Spleen (tissue), 11 donors: ENCODE data around the gene HADH. TPM values are rescaled to one million over a fixed set of nuclear protein-coding genes. Genes with fewer than 3 reads are reported as not detected.

Experiments used
- DNase-seq: peaks from one replicate; pipeline ENCODE4 v3.0.0-alpha.2; 2020
- H3K27ac ChIP-seq, 8 donors: fragments of 200-600 bp; sonication (generic) in 7 of 8; 1 replicate in 4 of 8; 2 replicates in 4 of 8; pipeline versions ENCODE4 v1.5.0 to v1.8.0; 2016 to 2021; ENCODE audit warnings: inconsistent platforms in 4 of 8, mild to moderate bottlenecking in 4 of 8, moderate library complexity in 1 of 8
- H3K27me3 ChIP-seq, 7 donors: fragments of 200-600 bp; sonication (generic) in 6 of 7; replicated peaks in 1 of 7; 1 replicate in 4 of 7; 2 replicates in 3 of 7; pipeline versions ENCODE4 v1.5.0 to v1.8.0; 2016 to 2021; ENCODE audit warnings: inconsistent platforms in 3 of 7, mild to moderate bottlenecking in 1 of 7
- H3K36me3 ChIP-seq, 6 donors: fragments of 200-600 bp; sonication (generic) in 5 of 6; 1 replicate in 4 of 6; 2 replicates in 2 of 6; pipeline versions ENCODE4 v1.5.0 to v1.8.0; 2016 to 2021; ENCODE audit warnings: inconsistent platforms in 2 of 6
- H3K4me1 ChIP-seq, 6 donors: fragments of 200-600 bp; sonication (generic) in 5 of 6; 1 replicate in 3 of 6; 2 replicates in 3 of 6; pipeline versions ENCODE4 v1.5.0 to v1.8.0; 2016 to 2021; ENCODE audit warnings: inconsistent platforms in 3 of 6
- H3K4me3 ChIP-seq, 8 donors: fragments of 200-600 bp; sonication (generic) in 7 of 8; 1 replicate in 4 of 8; 2 replicates in 4 of 8; pipeline versions ENCODE4 v1.5.0 to v1.8.0; 2016 to 2021; ENCODE audit warnings: inconsistent platforms in 4 of 8, mild to moderate bottlenecking in 4 of 8, moderate library complexity in 2 of 8
- H3K9me3 ChIP-seq, 8 donors: fragments of 200-600 bp; sonication (generic) in 7 of 8; 1 replicate in 4 of 8; 2 replicates in 4 of 8; pipeline versions ENCODE4 v1.5.0 to v1.8.0; 2016 to 2021; ENCODE audit warnings: inconsistent platforms in 4 of 8
- POLR2A ChIP-seq, 3 donors: fragments of 450-650 bp; IDR thresholded peaks; one replicate each; pipeline ENCODE4 v1.5.1; 2017; ENCODE audit warnings: antibody characterized with exemption in 3 of 3, mild to moderate bottlenecking in 1 of 3
- POLR2AphosphoS5 ChIP-seq, 3 donors: sonication (generic); formaldehyde crosslinking; IDR thresholded peaks; one replicate each; pipeline ENCODE4 v1.5.1; 2017; ENCODE audit warnings: antibody characterized with exemption in 3 of 3
- WGBS, 5 donors: extraction: QIAGEN DNeasy Blood & Tissue Kit in 3 of 5; methylation state at CpG; one replicate each; pipeline versions ENCODE4 v1.1.5 to v1.1.7; 2013 to 2018; 5-methylcytosine and 5-hydroxymethylcytosine counted together
- intact Hi-C: fragments of 100-400 bp; cut with DNase I; formaldehyde crosslinking; loops from one replicate; pipeline ENCODE4 v1.15.0; 2023; ENCODE audit warnings: low total_unique reads
- polyA plus RNA-seq, 3 donors: library from polyadenylated mRNA; stranded (reverse); fragments of 200-250 nt; gene quantifications; one replicate each; pipeline ENCODE4 v1.2.1, GENCODE V29; 2013
- total RNA-seq, 7 donors: library from RNA; depleted of rRNA in 3 of 7; stranded (reverse); fragments of >200 nt in 3 of 7; fragmentation: NEBNext Ultra II Directional in 4 of 7; extraction: Animal tissue kit (Norgen Biotek cat#: 25700) in 4 of 7; gene quantifications; one replicate each; pipeline versions ENCODE4 v1.1.0 to v1.2.1, GENCODE V29; 2016 to 2021
- TF ChIP-seq, protein P1 (sequence below), 11 experiments: fragments of 200-600 bp in 7 of 11; fragments of 450-650 bp in 4 of 11; sonication (generic) in 4 of 11; IDR thresholded peaks in 8 of 11; conservative IDR thresholded peaks in 3 of 11; 1 replicate in 7 of 11; 2 replicates in 4 of 11; pipeline versions ENCODE4 v1.4.0 to v1.8.0; 2016 to 2021; ENCODE audit warnings: antibody characterized with exemption in 11 of 11, inconsistent platforms in 4 of 11, mild to moderate bottlenecking in 1 of 11
- donor health status: healthy with polysubstance abuse.
- donor health status: DM: no; HTN: no; CAD: no; lungs with moderate emphysema.
- donor health status: DM: no; HTN: no; CAD: no.
- donor health status: Bipolar disorder and iron deficiency.
- donor health status: healthy.
- donor health status: DM: no; HTN: no; CAD: no.
- donor health status: DM: yes; HTN: yes; CAD: no.

Gene HADH
- total and polyA plus RNA-seq, 10 donors = 24.4 to 39.9 (median 29.1) TPM

DNA sequence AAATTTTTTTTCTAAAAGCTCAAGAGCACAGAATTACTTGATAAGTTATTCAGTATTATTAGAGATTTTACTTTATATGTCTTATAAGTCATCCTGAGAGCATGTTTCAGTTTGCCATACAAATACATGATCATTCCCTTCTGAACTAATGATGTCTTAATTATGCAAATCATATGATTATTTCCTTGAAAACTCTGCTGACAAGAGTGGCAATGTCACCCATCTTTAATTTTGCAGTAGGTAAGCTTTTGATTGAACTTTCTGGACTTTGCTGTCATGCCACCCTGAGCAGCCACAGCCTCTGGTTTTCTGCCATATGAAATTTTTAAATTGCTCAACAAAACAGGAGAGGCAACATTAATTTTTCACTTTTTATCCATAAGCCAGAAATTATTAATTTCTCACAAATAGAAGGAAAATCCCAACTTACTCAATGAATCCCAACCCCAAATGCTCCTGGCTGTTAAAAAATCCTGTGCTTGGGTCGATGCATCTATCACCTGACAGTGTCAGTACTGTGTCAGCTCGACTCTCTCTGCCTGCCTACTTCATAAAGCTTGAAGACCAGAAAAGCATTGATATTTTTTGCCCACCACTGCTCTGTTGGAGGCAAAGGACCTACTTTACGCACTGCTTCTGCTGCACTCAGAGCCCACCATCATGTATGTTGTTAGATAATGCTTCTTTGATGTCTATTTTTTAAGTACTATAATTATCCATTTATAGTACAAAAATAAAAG lies 11.6 kb upstream of the HADH start:
- intact Hi-C loops = no loop called here
- DNase-seq = no peak
- no peak overlapping the region for H3K27ac ChIP-seq
- H3K4me3 ChIP-seq = no peak overlapping the region
- WGBS, 5 donors = 72 to 91% (median 86%) methylated on average over 3 of the region's 3 CpGs
- H3K27me3 ChIP-seq = no peaks in the 10 kb centered on the region
- no peaks in the 10 kb centered on the region for H3K4me1 ChIP-seq
- peaks cover 0 to 23% (median 17%) of the 10 kb centered on the region in 8 donors for H3K9me3 ChIP-seq
- no peaks in the 10 kb centered on the region for H3K36me3 ChIP-seq
- TF ChIP-seq POLR2AphosphoS5 (IDR thresholded peaks at IDR 0.05) (no peak), POLR2A (IDR thresholded peaks at IDR 0.05) (no peak)
- TF ChIP-seq, protein P1, sequence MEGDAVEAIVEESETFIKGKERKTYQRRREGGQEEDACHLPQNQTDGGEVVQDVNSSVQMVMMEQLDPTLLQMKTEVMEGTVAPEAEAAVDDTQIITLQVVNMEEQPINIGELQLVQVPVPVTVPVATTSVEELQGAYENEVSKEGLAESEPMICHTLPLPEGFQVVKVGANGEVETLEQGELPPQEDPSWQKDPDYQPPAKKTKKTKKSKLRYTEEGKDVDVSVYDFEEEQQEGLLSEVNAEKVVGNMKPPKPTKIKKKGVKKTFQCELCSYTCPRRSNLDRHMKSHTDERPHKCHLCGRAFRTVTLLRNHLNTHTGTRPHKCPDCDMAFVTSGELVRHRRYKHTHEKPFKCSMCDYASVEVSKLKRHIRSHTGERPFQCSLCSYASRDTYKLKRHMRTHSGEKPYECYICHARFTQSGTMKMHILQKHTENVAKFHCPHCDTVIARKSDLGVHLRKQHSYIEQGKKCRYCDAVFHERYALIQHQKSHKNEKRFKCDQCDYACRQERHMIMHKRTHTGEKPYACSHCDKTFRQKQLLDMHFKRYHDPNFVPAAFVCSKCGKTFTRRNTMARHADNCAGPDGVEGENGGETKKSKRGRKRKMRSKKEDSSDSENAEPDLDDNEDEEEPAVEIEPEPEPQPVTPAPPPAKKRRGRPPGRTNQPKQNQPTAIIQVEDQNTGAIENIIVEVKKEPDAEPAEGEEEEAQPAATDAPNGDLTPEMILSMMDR (IDR thresholded peaks at IDR 0.05 in 8 of 11, conservative IDR thresholded peaks at IDR 0.05 in 3 of 11) = no peak

DNA sequence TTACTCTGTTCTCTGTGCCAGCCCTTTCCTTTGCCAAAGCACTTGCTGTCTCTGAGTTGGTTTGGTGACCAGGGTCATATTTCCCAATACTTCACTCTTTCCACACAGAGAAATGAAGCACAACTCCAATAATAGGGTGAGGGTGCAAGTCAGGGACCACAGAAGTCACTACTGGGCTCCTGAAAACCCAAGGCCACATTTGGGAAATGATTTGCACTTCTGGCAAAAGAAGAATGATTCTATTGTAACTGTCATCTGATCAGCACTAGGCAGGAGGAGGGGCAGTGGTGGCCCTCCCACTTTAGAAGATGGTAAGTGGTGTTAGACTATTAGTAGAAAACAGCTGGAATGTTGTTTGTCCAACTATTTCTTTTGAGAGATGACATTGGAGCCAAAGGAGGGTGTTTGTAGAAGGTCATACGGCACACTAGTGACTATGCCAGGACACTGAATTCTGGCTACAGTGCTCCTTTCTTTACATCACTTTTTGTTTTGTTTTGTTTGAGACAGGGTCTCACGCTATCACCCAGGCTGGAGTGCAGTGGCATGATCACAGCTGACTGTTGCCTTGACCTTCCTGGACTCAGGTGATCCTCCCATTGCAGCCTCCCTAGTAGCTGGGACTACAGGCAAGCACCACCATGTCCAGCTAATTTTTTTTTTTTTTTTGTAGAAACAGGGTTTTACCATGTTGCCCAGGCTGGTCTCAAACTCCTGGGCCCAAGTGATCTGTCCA lies 10.8 kb upstream of the HADH start:
- Histone ChIP-seq H3K27ac (no peak overlapping the region), H3K4me1 (no peaks in the 10 kb centered on the region), H3K27me3 (no peaks in the 10 kb centered on the region), H3K9me3 (peaks cover 0 to 23% (median 17%) of the 10 kb centered on the region in 8 donors), H3K4me3 (no peak overlapping the region), H3K36me3 (no peaks in the 10 kb centered on the region)
- DNase-seq = no peak
- 72 to 96% (median 86%) methylated on average over 2 of the region's 2 CpGs for WGBS, 5 donors
- TF ChIP-seq, protein P1 (IDR thresholded peaks at IDR 0.05 in 8 of 11, conservative IDR thresholded peaks at IDR 0.05 in 3 of 11) = no peak
- TF ChIP-seq POLR2A (IDR thresholded peaks at IDR 0.05) = no peak
- TF ChIP-seq POLR2AphosphoS5 (IDR thresholded peaks at IDR 0.05) = no peak
- intact Hi-C loops = no loop called here

DNA sequence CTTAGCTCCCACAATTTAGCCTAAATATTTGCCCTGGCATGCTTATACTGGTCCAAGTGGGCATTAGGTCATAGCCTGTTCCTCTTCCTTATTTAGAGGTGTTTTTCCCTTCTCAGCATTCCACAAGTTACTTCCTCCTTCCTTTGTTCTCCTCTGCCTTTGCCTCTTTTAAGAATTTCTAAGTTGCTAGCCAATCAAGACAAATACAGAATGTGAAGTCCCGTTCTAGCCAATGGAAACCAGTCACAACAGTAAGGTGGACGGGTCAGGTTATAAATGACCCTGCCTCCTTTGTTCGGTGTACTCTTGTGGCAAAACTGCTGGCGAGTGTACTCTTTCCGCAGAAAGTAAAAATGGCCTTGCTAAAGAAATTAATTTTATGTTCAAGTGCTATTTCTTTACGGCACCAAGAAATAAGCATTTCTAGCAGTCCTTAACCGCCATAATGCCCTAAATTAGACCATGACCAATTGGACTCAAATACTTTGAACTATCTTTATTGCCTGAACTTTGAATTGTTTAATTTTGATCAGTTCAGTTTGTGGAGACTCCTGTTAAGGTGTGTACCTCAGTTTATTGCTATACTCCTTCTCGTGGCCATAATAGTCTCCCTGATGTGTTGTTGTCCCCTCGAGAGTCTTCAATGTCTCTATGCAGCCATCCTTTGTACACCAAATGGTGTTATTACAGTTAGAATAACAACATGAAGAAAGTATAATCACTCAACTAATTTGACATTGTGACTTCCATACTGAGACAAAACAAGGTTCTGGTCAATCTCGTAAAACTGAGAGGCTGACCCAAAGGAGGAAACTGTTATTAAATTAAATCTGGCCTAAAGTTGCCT lies 1.6 kb upstream of the HADH start:
- Histone ChIP-seq H3K4me1 (peaks cover 13 to 47% (median 35%) of the 10 kb centered on the region in 6 donors), H3K9me3 (no peaks in the 10 kb centered on the region), H3K36me3 (no peaks in the 10 kb centered on the region), H3K27ac (no peak overlapping the region), H3K27me3 (no peaks in the 10 kb centered on the region), H3K4me3 (peak overlapping the region in 1 of 8 donors; percentile 92)
- intact Hi-C loops = no loop called here
- WGBS, 5 donors = 92 to 96% (median 94%) methylated on average over 10 of the region's 10 CpGs
- no peak for DNase-seq
- TF ChIP-seq POLR2A (IDR thresholded peaks at IDR 0.05) (no peak), POLR2AphosphoS5 (IDR thresholded peaks at IDR 0.05) (no peak)
- TF ChIP-seq, protein P1 (IDR thresholded peaks at IDR 0.05 in 8 of 11, conservative IDR thresholded peaks at IDR 0.05 in 3 of 11) = no peak
